RWPE1 (cell line): ENCODE data around the gene CCBE1.

ENCODE experiments used
- CTCF ChIA-PET: fragments of 350-600 bp; sonication (Branson Sonifier 250); formaldehyde crosslinking; extraction: SDS; loops from one replicate; lab custom pipeline; 2021; lab: Yijun Ruan, JAX
- POLR2A ChIA-PET: fragments of 400-600 bp; formaldehyde crosslinking; extraction: SDS; loops from one replicate; lab custom pipeline; 2020; ENCODE audit warnings: antibody characterized with exemption; ENCODE audit not compliant: low non-redundant PET; lab: Yijun Ruan, JAX
- DNase-seq: peaks from one replicate; pipeline ENCODE4 v3.0.0; 2012; ENCODE audit warnings: low spot score
- H3K27ac ChIP-seq: fragments of 450-650 bp; 2 replicates; pipeline ENCODE4 v1.5.1; 2017
- TF ChIP-seq, protein P1 (sequence below): fragments of 450-650 bp; conservative IDR thresholded peaks from 2 replicates; pipeline ENCODE4 v1.5.1; 2017; ENCODE audit warnings: low read depth, mild to moderate bottlenecking

Gene CCBE1

DNA sequence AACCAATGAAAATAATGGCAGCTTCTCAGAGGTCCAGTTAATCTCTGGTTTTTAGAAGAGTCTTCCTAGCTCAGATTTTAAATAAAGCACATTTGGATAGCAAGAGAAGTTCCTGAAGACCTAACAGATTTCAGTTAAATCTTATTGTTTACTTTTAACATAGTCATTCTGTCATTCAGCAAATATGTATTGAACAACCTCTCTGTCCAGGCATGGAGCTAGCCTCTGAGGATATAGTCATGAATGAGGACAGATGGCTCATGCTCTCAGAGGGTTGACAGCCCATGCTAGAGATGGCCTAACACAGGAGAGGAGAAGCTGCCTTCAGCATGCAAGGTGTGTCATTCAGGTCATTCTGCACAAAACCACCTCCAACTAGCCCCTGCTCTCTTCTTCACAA lies 6.2 kb downstream of the CCBE1 start:
- ChIA-PET CTCF (interaction anchor here (0.6 kb wide), 1 partner anchor 459 kb away, joined by 6 read pairs; no protein-coding TSS in a partner anchor), POLR2A (no interaction called here)
- TF ChIP-seq, protein P1, sequence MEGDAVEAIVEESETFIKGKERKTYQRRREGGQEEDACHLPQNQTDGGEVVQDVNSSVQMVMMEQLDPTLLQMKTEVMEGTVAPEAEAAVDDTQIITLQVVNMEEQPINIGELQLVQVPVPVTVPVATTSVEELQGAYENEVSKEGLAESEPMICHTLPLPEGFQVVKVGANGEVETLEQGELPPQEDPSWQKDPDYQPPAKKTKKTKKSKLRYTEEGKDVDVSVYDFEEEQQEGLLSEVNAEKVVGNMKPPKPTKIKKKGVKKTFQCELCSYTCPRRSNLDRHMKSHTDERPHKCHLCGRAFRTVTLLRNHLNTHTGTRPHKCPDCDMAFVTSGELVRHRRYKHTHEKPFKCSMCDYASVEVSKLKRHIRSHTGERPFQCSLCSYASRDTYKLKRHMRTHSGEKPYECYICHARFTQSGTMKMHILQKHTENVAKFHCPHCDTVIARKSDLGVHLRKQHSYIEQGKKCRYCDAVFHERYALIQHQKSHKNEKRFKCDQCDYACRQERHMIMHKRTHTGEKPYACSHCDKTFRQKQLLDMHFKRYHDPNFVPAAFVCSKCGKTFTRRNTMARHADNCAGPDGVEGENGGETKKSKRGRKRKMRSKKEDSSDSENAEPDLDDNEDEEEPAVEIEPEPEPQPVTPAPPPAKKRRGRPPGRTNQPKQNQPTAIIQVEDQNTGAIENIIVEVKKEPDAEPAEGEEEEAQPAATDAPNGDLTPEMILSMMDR: no peak
- DNase-seq: no peak
- H3K27ac ChIP-seq: no peak overlapping the region

DNA sequence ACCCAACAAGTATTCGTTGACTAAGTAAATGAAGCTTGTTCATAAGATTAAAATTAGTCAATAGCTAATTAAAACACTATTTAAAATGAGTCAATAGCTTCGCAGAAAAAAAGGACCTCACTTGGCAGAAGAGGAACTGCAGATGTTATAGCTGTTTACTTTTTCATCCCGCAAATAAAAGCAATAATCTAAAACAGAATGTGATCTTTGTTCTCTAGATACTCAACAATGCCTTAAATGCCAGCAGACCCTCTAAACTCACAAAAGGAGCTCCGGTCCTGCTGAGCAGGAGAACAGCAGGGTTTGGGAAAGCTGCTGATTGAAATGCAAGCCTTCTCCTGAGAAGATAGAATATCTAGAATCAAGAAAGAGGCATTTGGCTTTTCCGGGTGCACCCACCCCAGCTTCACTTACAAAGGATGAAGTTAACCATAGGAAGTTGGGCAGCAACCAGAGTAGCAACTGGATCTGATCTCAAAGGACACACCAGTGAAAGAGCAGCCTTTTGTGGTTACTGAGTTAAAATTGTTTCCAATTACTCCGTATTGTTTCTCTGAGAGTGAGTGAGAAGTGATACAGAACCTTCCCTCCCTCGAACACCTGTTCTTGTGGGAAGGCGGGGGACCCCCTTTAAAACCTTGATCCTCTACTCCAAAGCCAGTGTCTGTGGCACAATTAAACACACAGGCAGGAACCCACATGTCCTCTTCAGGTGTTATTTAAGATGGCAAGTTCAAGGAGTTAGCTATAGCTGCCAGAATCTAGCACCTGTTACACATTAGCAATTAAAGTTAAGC lies 6.8 kb downstream of the CCBE1 start:
- H3K27ac ChIP-seq: no peak overlapping the region
- TF ChIP-seq, protein P1: no peak
- POLR2A ChIA-PET: no interaction called here
- DNase-seq: no peak
- CTCF ChIA-PET: interaction anchor here (0.6 kb wide), 1 partner anchor 460 kb away, joined by 6 read pairs; no protein-coding TSS in a partner anchor

DNA sequence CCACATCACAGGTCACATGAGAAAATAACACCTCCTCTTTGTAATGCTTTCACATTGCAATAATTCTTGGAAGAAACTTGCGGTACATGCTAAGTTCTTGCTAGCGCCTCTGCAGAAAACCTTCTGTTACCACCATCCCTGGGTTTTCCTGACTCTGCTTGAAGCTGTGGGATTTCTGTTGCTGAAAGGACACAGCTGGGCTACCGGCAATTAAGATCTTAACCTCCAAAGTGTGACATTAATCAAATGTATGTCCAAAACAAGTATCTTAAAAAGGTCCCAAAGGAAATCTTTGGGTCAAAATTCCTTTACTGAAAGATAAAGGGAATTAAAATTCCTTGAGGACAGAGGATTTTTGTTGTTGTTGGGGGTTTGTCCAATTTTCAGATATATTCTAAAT lies 7.5 kb downstream of the CCBE1 start:
- DNase-seq: no peak
- CTCF ChIA-PET: no interaction called here
- H3K27ac ChIP-seq: no peak overlapping the region
- POLR2A ChIA-PET: no interaction called here
- TF ChIP-seq, protein P1: no peak

DNA sequence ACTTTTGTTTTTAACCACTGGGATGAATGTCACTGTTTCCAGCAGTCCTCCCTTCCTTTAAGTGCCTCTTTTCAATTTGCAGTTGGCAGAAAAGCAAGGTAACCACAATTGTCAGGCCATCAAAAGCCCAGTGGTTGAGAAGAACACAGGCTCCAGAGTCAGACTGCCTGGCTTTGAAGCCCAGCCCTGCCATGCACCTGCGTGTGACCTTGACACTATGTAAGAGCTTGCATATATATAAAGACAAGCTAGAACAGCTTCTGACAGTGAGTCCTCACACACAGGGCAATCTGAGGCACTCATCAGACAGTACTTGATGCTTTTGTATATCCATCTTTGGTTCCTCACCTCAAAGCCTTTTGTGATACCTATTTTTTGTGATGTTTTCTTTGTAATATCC lies 11.0 kb downstream of the CCBE1 start:
- TF ChIP-seq, protein P1: no peak
- no peak overlapping the region for H3K27ac ChIP-seq
- ChIA-PET CTCF (interaction anchor here (0.6 kb wide), 3 partner anchors 11 to 157 kb away, joined by 3 to 4 read pairs (median 4); no protein-coding TSS in a partner anchor), POLR2A (no interaction called here)
- no peak for DNase-seq

DNA sequence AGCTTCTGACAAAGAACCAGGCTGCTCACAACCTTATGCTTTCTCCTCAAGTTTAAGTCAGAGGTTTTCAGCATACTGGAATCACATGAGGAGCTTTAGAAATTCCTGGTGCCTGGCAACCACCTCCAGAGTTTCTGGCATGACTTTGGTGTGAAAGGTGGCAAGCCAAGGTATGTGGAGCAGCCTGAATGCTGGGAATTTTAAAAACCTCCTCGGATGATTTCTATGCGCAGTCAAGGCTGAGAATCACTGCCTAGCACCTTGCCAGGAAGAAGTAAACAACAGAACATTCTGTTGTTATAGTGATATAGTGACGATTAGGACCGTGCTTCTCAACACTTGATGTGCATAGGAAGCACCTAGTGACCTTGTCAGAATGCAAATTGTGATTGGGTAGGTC lies 11.7 kb downstream of the CCBE1 start:
- ChIA-PET CTCF (interaction anchor here (0.6 kb wide), 1 partner anchor 66 kb away, joined by 3 read pairs; no protein-coding TSS in a partner anchor), POLR2A (no interaction called here)
- TF ChIP-seq, protein P1: no peak
- no peak for DNase-seq
- no peak overlapping the region for H3K27ac ChIP-seq

DNA sequence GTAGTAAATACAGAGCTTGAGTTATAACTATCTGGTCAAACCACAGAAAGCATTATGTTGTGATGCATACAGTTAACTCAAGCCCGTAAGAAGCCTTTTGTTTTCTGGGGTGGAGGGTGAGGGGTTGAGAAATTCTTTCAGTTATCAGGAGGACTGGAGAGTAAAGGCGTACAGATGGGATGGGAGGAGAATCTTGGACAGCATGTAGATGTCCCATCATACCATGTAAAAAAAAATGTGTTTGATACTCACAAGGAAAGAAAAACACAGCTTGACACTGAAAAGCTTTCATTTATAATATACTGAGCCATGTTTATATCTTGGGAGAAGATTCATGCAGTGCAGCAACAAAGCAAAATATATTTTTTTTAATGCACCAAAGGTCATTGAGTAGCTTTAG lies 12.4 kb downstream of the CCBE1 start:
- H3K27ac ChIP-seq: no peak overlapping the region
- POLR2A ChIA-PET: no interaction called here
- no peak for DNase-seq
- TF ChIP-seq, protein P1: no peak
- CTCF ChIA-PET: interaction anchor here (0.6 kb wide), 1 partner anchor 65 kb away, joined by 3 read pairs; no protein-coding TSS in a partner anchor
